ENCODE measurements around the gene MCCD1. TPM values are rescaled to one million over a fixed set of nuclear protein-coding genes. Genes with fewer than 3 reads are reported as not detected.
A peak's percentile ranks its signal among the peaks of the same experiment; 100 is the strongest.
"Not testable (repeated sequence)": the region's sequence is repeated elsewhere in the genome, so short reads cannot be mapped to it uniquely, and the experiment has no call there.

The MCCD1 gene
- total and polyA plus RNA-seq, 2 experiments from 2014 or later, result not detected

GRCh38 chr6:31493875-31494694 is 34.7 kb upstream of the MCCD1 start:
- Histone ChIP-seq H3K27ac (no peak overlapping the region), H3K4me3 (peak overlapping the region; percentile 34), H3K36me3 (no peaks in the 10 kb centered on the region), H3K4me1 (ENCODE audit: low read depth) (no peaks in the 10 kb centered on the region), H3K27me3 (peaks cover 38% of the 10 kb centered on the region), H3K9me3 (ENCODE audit: low read depth) (no peaks in the 10 kb centered on the region)
- DNase-seq (ENCODE audit: low read depth in 1 of 2, low spot score in 1 of 2), result peak; percentile 78 to 90
- TF ChIP-seq, protein P1, sequence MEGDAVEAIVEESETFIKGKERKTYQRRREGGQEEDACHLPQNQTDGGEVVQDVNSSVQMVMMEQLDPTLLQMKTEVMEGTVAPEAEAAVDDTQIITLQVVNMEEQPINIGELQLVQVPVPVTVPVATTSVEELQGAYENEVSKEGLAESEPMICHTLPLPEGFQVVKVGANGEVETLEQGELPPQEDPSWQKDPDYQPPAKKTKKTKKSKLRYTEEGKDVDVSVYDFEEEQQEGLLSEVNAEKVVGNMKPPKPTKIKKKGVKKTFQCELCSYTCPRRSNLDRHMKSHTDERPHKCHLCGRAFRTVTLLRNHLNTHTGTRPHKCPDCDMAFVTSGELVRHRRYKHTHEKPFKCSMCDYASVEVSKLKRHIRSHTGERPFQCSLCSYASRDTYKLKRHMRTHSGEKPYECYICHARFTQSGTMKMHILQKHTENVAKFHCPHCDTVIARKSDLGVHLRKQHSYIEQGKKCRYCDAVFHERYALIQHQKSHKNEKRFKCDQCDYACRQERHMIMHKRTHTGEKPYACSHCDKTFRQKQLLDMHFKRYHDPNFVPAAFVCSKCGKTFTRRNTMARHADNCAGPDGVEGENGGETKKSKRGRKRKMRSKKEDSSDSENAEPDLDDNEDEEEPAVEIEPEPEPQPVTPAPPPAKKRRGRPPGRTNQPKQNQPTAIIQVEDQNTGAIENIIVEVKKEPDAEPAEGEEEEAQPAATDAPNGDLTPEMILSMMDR (IDR thresholded peaks at IDR 0.05; ENCODE audit: low read depth, low read length), result peak; percentile 84

DNA sequence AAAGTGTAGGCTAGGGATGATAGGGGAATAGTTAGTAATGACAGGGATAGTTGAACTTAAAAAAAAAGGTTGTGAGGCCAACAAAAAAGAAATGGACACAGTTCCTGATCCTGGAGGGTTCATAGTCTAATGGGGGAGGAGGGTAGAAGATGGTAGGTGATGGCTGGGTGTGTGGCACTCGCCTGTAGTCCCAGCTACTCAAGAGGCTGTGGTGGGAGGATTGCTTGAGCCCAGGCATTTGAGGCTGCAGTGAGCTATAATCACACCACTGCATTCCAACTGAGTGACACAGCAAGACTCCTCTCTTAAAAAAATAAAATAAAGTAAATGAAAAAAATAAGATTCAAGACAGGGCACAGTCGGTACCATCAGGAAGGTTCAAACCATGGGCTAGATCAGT is 33.2 kb upstream of the MCCD1 start:
- DNase-seq (ENCODE audit: low read depth in 1 of 2, low spot score in 1 of 2), result peak in 1 of 2 donors; percentile 54
- no peaks in the 10 kb centered on the region for H3K4me1 ChIP-seq (ENCODE audit: low read depth)
- TF ChIP-seq, protein P1 (IDR thresholded peaks at IDR 0.05; ENCODE audit: low read depth, low read length), result no peak
- no peaks in the 10 kb centered on the region for H3K36me3 ChIP-seq
- no peak overlapping the region for H3K4me3 ChIP-seq
- H3K27ac ChIP-seq, result no peak overlapping the region
- peaks cover 50% of the 10 kb centered on the region for H3K27me3 ChIP-seq
- no peaks in the 10 kb centered on the region for H3K9me3 ChIP-seq (ENCODE audit: low read depth)

- H3K27ac ChIP-seq; H3K4me1 ChIP-seq (ENCODE audit: low read depth); H3K9me3 ChIP-seq (ENCODE audit: low read depth); H3K4me3 ChIP-seq; H3K36me3 ChIP-seq; DNase-seq (ENCODE audit: low read depth in 1 of 2, low spot score in 1 of 2): not testable (repeated sequence)
- H3K27me3 ChIP-seq, result peaks cover 56% of the 10 kb centered on the region
These were observed 31.9 kb upstream of the MCCD1 start for GRCh38 chr6:31496826-31497225.

GRCh38 chr6:31497531-31498476 is 31.0 kb upstream of the MCCD1 start, which contains the start of gene MICB:
MICB (plus strand) TSS chr6:31498145; CDS start chr6:31498194, 49 bp downstream.
- Histone ChIP-seq H3K9me3 (ENCODE audit: low read depth) (no peaks in the 10 kb centered on the region), H3K4me1 (ENCODE audit: low read depth) (no peaks in the 10 kb centered on the region), H3K27me3 (peaks cover 56% of the 10 kb centered on the region), H3K4me3 (peak within 1 kb of the TSS; percentile 37), H3K36me3 (no peaks in the 10 kb centered on the region), H3K27ac (no peak within 1 kb of the TSS)
- DNase-seq (ENCODE audit: low read depth in 1 of 2, low spot score in 1 of 2), result peak; percentile 82 to 84
- TF ChIP-seq, protein P1 (IDR thresholded peaks at IDR 0.05; ENCODE audit: low read depth, low read length), result no peak

GRCh38 chr6:31498748-31499147 is 30.0 kb upstream of the MCCD1 start:
- no peaks in the 10 kb centered on the region for H3K4me1 ChIP-seq (ENCODE audit: low read depth)
- peaks cover 56% of the 10 kb centered on the region for H3K27me3 ChIP-seq
- DNase-seq (ENCODE audit: low read depth in 1 of 2, low spot score in 1 of 2), result peak; percentile 6 to 16
- H3K36me3 ChIP-seq, result no peaks in the 10 kb centered on the region
- TF ChIP-seq, protein P1 (IDR thresholded peaks at IDR 0.05; ENCODE audit: low read depth, low read length), result no peak
- no peak overlapping the region for H3K27ac ChIP-seq
- no peaks in the 10 kb centered on the region for H3K9me3 ChIP-seq (ENCODE audit: low read depth)
- H3K4me3 ChIP-seq, result no peak overlapping the region

DNA sequence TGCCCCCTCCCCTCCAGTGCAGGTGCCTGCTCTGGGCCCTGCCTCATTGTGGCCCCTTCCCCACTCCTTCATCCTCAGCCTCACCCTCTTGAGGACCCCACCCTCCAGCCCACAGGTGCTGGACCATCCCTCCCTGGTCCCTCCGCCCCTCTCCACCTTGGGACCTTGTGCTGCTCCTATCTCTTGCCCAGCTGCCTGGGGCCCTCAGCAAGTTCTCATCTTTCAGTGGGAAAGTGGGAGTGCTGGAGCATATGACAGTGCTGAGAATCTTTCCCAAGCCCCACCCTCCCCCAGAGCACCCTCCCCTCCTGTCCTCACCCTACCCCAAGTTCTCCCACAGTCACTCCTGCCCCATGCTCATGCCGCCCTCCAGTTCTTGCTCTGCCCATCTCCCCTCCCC is 29.1 kb upstream of the MCCD1 start:
- H3K27ac ChIP-seq; H3K36me3 ChIP-seq; H3K4me1 ChIP-seq (ENCODE audit: low read depth); DNase-seq (ENCODE audit: low read depth in 1 of 2, low spot score in 1 of 2); H3K4me3 ChIP-seq; H3K9me3 ChIP-seq (ENCODE audit: low read depth): not testable (repeated sequence)
- H3K27me3 ChIP-seq, result peaks cover 53% of the 10 kb centered on the region
